Stimulated activated memory B cell treated with anti-CD40 and anti-IgM and Interleukin-4, amounts not matched to agents 10 μg/mL and 1 μg/mL and 100 μg/mL, for 72 hours (primary cell): ENCODE results near the gene NHSL1.

Experiments
- ATAC-seq: fragments of 150-1000 bp; cut with Tn5 transposase; 2 replicates; pipeline ENCODE4 v1.10.0; 2021
- H3K27ac Mint-ChIP-seq: one replicate; pipeline ENCODE4 v1.8.0; 2022; ENCODE audit warnings: mild to moderate bottlenecking, mixed read lengths
- H3K27me3 Mint-ChIP-seq: one replicate; pipeline ENCODE4 v1.8.0; 2022; ENCODE audit warnings: mixed read lengths
- H3K36me3 Mint-ChIP-seq: one replicate; pipeline ENCODE4 v1.8.0; 2022; ENCODE audit warnings: mixed read lengths
- H3K4me1 Mint-ChIP-seq: one replicate; pipeline ENCODE4 v1.8.0; 2022; ENCODE audit warnings: mixed read lengths
- H3K4me3 Mint-ChIP-seq: one replicate; pipeline ENCODE4 v1.8.0; 2022; ENCODE audit warnings: mild to moderate bottlenecking, moderate library complexity, mixed read lengths
- H3K9me3 Mint-ChIP-seq: one replicate; pipeline ENCODE4 v1.8.0; 2022; ENCODE audit warnings: mixed read lengths

NHSL1 gene

GRCh38 chr6:138491017-138491416 lies 8.3 kb downstream of the NHSL1 start:
- Mint-ChIP-seq H3K4me1 (peaks cover 6% of the 10 kb centered on the region), H3K9me3 (peaks cover 2% of the 10 kb centered on the region), H3K36me3 (no peaks in the 10 kb centered on the region), H3K27me3 (peaks cover 41% of the 10 kb centered on the region), H3K27ac (no peak overlapping the region), H3K4me3 (no peak overlapping the region)
- no peak for ATAC-seq

- H3K4me3 Mint-ChIP-seq: no peak overlapping the region
- no peak for ATAC-seq
- H3K9me3 Mint-ChIP-seq: no peaks in the 10 kb centered on the region
- no peaks in the 10 kb centered on the region for H3K36me3 Mint-ChIP-seq
- H3K27ac Mint-ChIP-seq: no peak overlapping the region
- peaks cover 50% of the 10 kb centered on the region for H3K27me3 Mint-ChIP-seq
- peaks cover 6% of the 10 kb centered on the region for H3K4me1 Mint-ChIP-seq
Observed at GRCh38 chr6:138489846-138490245, 9.4 kb downstream of the NHSL1 start.

- Mint-ChIP-seq H3K4me1 (peaks cover 6% of the 10 kb centered on the region), H3K4me3 (no peak overlapping the region), H3K27ac (no peak overlapping the region), H3K36me3 (no peaks in the 10 kb centered on the region), H3K9me3 (no peaks in the 10 kb centered on the region), H3K27me3 (peaks cover 53% of the 10 kb centered on the region)
- ATAC-seq: no peak
Observed at GRCh38 chr6:138487102-138487604, 12.1 kb downstream of the NHSL1 start.

GRCh38 chr6:138486249-138487101 lies 12.8 kb downstream of the NHSL1 start:
- ATAC-seq: no peak
- H3K27me3 Mint-ChIP-seq: peaks cover 46% of the 10 kb centered on the region
- no peak overlapping the region for H3K27ac Mint-ChIP-seq
- H3K4me1 Mint-ChIP-seq: peaks cover 6% of the 10 kb centered on the region
- no peak overlapping the region for H3K4me3 Mint-ChIP-seq
- H3K9me3 Mint-ChIP-seq: no peaks in the 10 kb centered on the region
- no peaks in the 10 kb centered on the region for H3K36me3 Mint-ChIP-seq

- Mint-ChIP-seq H3K36me3 (no peaks in the 10 kb centered on the region), H3K27ac (no peak overlapping the region), H3K4me1 (peaks cover 6% of the 10 kb centered on the region), H3K4me3 (no peak overlapping the region), H3K9me3 (no peaks in the 10 kb centered on the region), H3K27me3 (peaks cover 45% of the 10 kb centered on the region)
- ATAC-seq: no peak
Observed at GRCh38 chr6:138485586-138486248, 13.6 kb downstream of the NHSL1 start.

DNA sequence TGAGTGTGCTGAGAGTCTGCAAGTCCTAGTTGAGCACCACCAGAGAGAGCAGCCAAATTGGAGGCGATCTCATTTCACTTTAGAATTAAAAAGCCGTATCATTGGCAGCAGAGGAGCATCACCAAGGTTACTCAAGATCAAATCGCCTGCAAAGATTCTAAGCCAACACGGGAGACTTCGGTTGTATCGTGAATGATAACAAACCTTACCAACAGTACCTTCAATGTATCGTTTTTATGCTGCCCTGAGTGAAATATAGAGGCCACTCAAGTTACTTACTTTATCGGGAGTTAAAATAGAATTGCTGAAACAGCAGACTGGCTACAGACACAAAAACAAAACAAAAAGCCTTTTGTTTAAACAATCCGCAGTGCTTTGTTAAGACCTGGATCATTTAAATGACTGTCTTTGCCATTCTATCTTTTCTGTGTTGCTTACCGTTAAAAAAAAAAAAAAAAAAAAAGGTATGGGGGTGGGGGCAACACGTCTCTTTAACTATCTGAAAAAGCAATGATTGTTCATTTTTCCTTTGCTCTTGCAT lies 14.2 kb downstream of the NHSL1 start:
- Mint-ChIP-seq H3K9me3 (no peaks in the 10 kb centered on the region), H3K4me1 (peaks cover 6% of the 10 kb centered on the region), H3K36me3 (no peaks in the 10 kb centered on the region), H3K4me3 (no peak overlapping the region), H3K27ac (no peak overlapping the region), H3K27me3 (peaks cover 48% of the 10 kb centered on the region)
- ATAC-seq: no peak

DNA sequence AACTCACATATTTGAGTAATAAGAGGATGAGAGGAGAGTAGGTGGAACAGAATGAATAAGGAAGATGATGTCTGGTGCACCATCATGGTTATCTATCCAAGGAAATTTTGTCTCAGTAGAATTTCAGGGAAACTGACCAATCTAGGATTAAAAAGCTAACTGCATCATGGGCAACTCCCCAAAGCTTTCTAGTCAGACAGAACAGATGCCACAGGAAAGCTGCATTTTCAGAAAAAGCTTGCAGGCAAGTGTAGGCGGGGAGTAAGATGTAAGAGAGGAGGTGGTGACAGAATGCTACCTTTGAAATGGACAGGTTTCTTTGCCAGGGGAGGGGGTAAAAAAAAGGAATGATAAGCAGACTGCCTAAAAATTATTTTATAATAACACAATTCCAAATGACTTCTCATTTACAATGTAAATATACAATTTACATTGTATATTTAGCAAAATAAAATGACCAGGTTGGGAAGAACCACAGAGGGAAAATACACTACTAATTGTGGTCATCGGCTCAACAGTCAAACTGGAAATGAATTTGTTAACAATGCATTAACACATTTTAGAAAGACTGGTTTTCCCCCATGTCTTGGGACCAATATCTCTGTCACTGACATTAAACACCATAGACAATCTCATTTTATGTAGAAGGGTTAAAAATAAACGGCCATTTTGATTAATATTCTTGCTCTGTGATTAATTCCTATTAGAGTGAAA lies 15.1 kb downstream of the NHSL1 start:
- H3K27me3 Mint-ChIP-seq: peaks cover 48% of the 10 kb centered on the region
- H3K4me1 Mint-ChIP-seq: peaks cover 6% of the 10 kb centered on the region
- no peaks in the 10 kb centered on the region for H3K36me3 Mint-ChIP-seq
- no peaks in the 10 kb centered on the region for H3K9me3 Mint-ChIP-seq
- ATAC-seq: no peak
- no peak overlapping the region for H3K4me3 Mint-ChIP-seq
- H3K27ac Mint-ChIP-seq: no peak overlapping the region

GRCh38 chr6:138482816-138483215 lies 16.5 kb downstream of the NHSL1 start:
- Mint-ChIP-seq H3K36me3 (no peaks in the 10 kb centered on the region), H3K27me3 (peaks cover 47% of the 10 kb centered on the region), H3K27ac (no peak overlapping the region), H3K4me3 (no peak overlapping the region), H3K4me1 (peaks cover 6% of the 10 kb centered on the region), H3K9me3 (no peaks in the 10 kb centered on the region)
- no peak for ATAC-seq

DNA sequence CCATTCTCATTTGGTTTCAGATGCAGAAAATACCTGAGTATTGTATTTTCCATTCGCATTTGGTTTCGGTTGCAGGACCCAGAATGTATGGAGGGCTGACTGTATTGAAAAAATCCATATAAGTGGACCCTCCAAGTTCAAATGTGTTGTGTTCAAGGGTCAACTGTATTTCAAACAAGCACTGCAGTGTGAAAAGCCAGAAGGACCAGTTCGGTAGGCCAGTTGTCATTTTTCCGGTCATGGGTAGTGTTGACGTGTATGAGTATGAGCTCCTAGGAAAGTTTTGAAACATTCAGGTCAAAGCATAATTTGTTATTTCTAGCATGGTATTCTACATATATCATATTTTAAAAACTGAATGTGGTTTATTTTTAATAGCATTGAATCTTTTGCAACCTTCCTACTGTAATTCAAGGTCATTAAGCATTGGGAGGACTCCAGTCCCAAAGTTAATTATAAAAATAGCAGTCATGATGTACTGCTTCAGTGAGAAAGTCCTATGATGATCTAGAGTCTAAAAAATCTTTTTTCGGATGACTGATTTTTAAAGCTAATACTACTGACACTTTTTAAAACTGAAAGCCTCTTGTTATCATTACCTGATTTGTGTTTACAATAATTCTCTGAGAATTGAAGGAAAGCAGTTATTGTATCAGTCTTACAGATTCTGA lies 18.9 kb downstream of the NHSL1 start:
- Mint-ChIP-seq H3K27me3 (peaks cover 30% of the 10 kb centered on the region), H3K4me1 (no peaks in the 10 kb centered on the region), H3K9me3 (no peaks in the 10 kb centered on the region), H3K36me3 (no peaks in the 10 kb centered on the region), H3K27ac (no peak overlapping the region), H3K4me3 (no peak overlapping the region)
- no peak for ATAC-seq

DNA sequence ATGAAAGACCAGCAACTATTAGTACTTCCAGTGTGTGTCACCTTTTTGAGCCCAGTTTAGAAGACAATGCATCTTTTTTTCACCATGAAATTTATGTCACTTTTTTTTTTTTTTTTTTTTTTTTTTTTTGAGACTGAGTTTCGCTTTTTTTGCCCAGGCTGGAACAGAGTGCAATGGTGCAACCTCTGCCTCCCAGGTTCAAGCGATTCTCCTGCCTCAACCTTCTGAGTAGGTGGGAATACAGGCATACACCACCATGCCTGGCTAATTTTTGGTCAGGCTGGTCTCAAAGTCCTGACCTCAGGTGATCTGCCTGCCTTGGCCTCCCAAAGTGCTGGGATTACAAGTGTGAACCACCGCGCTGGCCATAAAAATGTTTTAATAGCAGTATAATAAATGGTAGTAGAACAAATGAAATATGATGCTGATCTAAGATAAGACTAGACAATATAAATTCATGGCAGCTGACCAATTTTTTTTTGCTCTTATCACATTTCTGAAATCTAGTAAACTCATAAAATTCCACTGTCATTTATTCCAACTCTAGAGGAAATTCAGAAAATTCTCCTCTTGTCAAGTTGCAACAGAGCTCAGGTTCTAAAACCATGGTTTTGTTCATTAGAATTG lies 21.3 kb downstream of the NHSL1 start:
- ATAC-seq: no peak
- Mint-ChIP-seq H3K27me3 (peaks cover 14% of the 10 kb centered on the region), H3K4me1 (no peaks in the 10 kb centered on the region), H3K9me3 (no peaks in the 10 kb centered on the region), H3K36me3 (no peaks in the 10 kb centered on the region), H3K27ac (no peak overlapping the region), H3K4me3 (no peak overlapping the region)

GRCh38 chr6:138476116-138476515 lies 23.2 kb downstream of the NHSL1 start:
- H3K4me1 Mint-ChIP-seq: no peaks in the 10 kb centered on the region
- ATAC-seq: no peak
- H3K27me3 Mint-ChIP-seq: peaks cover 17% of the 10 kb centered on the region
- no peaks in the 10 kb centered on the region for H3K9me3 Mint-ChIP-seq
- H3K36me3 Mint-ChIP-seq: no peaks in the 10 kb centered on the region
- H3K4me3 Mint-ChIP-seq: no peak overlapping the region
- no peak overlapping the region for H3K27ac Mint-ChIP-seq

DNA sequence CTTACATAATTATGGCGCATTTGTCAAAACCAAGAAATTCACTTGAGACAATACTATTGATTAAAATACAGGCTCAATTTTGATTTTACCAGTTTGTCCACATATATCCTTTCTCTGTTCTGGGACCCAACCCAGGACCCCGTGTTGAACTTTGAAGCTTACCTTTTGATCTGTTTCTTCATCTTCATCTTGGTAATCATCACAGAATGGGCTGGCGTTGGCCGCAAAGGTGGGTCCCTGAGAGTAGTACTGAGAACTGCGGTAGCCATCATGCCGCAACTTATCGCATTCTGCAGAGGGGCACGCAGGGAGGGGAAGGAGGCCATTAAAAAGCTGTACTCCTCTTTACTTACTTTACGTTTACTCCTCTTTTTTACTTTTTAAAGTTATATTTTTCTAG lies 26.1 kb downstream of the NHSL1 start:
- Mint-ChIP-seq H3K4me1 (no peaks in the 10 kb centered on the region), H3K27me3 (peaks cover 29% of the 10 kb centered on the region), H3K27ac (no peak overlapping the region), H3K4me3 (no peak overlapping the region), H3K36me3 (no peaks in the 10 kb centered on the region), H3K9me3 (no peaks in the 10 kb centered on the region)
- no peak for ATAC-seq

- Mint-ChIP-seq H3K4me1 (no peaks in the 10 kb centered on the region), H3K27me3 (peaks cover 29% of the 10 kb centered on the region), H3K27ac (no peak overlapping the region), H3K36me3 (no peaks in the 10 kb centered on the region), H3K9me3 (no peaks in the 10 kb centered on the region), H3K4me3 (no peak overlapping the region)
- ATAC-seq: no peak
Observed at GRCh38 chr6:138468320-138469015, 30.8 kb downstream of the NHSL1 start.

DNA sequence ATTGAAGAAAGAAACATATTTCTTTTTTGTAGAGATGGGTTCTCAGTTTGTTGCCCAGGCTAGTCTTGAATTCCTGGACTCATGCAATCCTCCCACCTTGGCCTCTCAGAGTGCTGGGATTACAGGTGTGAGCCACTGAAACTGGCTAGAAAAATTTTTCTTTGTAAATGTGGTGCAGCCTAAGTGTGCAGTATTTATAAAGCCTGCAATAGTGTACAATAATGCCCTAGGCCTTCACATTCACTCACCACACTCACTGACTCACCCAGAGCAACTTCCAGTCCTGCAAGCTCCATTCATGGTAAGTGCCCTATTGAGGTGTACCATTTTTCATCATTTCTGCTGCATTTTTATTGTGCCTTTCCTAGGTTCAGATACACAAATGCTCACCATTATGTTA lies 31.4 kb downstream of the NHSL1 start:
- no peak for ATAC-seq
- Mint-ChIP-seq H3K4me3 (no peak overlapping the region), H3K9me3 (no peaks in the 10 kb centered on the region), H3K27me3 (peaks cover 29% of the 10 kb centered on the region), H3K36me3 (no peaks in the 10 kb centered on the region), H3K4me1 (no peaks in the 10 kb centered on the region), H3K27ac (no peak overlapping the region)
